Measurements from ENCODE around the gene NALF2.

Gene NALF2

GRCh38 chrX:69503782-69504625 lies at the start of gene NALF2:
Gene NALF2, plus strand, starts transcription at chrX:69504326. Its CDS starts 957 bp downstream, at chrX:69505283.
- DNase-seq: peak in 48 of 58 donors; percentile 1 to 74 (median 33)

- no peak for DNase-seq
These were observed 46.4 kb upstream of the NALF2 start for GRCh38 chrX:69457756-69458155.

- DNase-seq: no peak
These were observed 37.6 kb upstream of the NALF2 start for GRCh38 chrX:69466546-69466945.

- no peak for DNase-seq
These were observed 34.2 kb upstream of the NALF2 start for GRCh38 chrX:69469975-69470374.

- no peak for DNase-seq
These were observed 14.5 kb upstream of the NALF2 start for GRCh38 chrX:69489625-69490024.

GRCh38 chrX:69493193-69493592 lies 10.9 kb upstream of the NALF2 start:
- peak in 4 of 58 donors; percentile 2 to 8 (median 6) for DNase-seq

GRCh38 chrX:69493766-69494165 lies 10.4 kb upstream of the NALF2 start:
- DNase-seq: no peak

- peak in 9 of 58 donors; percentile 2 to 43 (median 15) for DNase-seq
These were observed 7.9 kb upstream of the NALF2 start for GRCh38 chrX:69496183-69496582.

GRCh38 chrX:69501429-69501828 lies 2.7 kb upstream of the NALF2 start:
- peak in 2 of 58 donors; percentile 2 to 3 for DNase-seq

- peak in 24 of 58 donors; percentile 1 to 63 (median 34) for DNase-seq
These were observed 821 bp upstream of the NALF2 start for GRCh38 chrX:69503228-69503781.

GRCh38 chrX:69504626-69505612 lies 793 bp downstream of the NALF2 start:
- DNase-seq: no peak

GRCh38 chrX:69505772-69506616 lies 1.9 kb downstream of the NALF2 start:
- DNase-seq: no peak

GRCh38 chrX:69506617-69507499 lies 2.7 kb downstream of the NALF2 start:
- DNase-seq: peak in 5 of 58 donors; percentile 3 to 5 (median 4)

GRCh38 chrX:69507500-69507789 lies 3.3 kb downstream of the NALF2 start:
- DNase-seq: no peak

- DNase-seq: no peak
These were observed 4.5 kb downstream of the NALF2 start for GRCh38 chrX:69508610-69509009.

- peak in 4 of 58 donors; percentile 1 to 21 (median 10) for DNase-seq
These were observed 6.1 kb downstream of the NALF2 start for GRCh38 chrX:69510137-69510715.

GRCh38 chrX:69510914-69511513 lies 6.9 kb downstream of the NALF2 start:
- no peak for DNase-seq

- no peak for DNase-seq
These were observed 17.9 kb downstream of the NALF2 start for GRCh38 chrX:69522052-69522451.

GRCh38 chrX:69523314-69523713 lies 19.2 kb downstream of the NALF2 start:
- no peak for DNase-seq
